Measurements from ENCODE around the gene PRRT2. TPM values are rescaled to one million over a fixed set of nuclear protein-coding genes. Genes with fewer than 3 reads are reported as not detected.
A peak's percentile ranks its signal among the peaks of the same experiment; 100 is the strongest.

PRRT2 gene
- total and polyA plus RNA-seq, 10 of the 15 experiments (the other 5 are each of a cell fraction or from before 2014, with no cell fraction given): 0.08 to 0.49 (median 0.12) TPM; not detected in 4

GRCh38 chr16:29815793-29816693, 4.0 kb downstream of the PRRT2 start, which contains the start of gene PAGR1:
TSS of gene PAGR1 (plus strand) at chr16:29816152. CDS start at chr16:29816526, 374 bp downstream.
- Histone ChIP-seq H3K27me3 (replicated peaks in 1 of 2; ENCODE audit: control insufficient read depth in 2 of 2, insufficient read depth in 2 of 2, low read length in 1 of 2) (no peaks in the 10 kb centered on the region), H3K79me2 (ENCODE audit: control insufficient read depth, insufficient read depth, low read length) (peaks cover 27% of the 10 kb centered on the region), H3K9me3 (replicated peaks; ENCODE audit: control insufficient read depth, insufficient read depth, low read length) (no peaks in the 10 kb centered on the region), H3K4me3 (peak within 1 kb of the TSS; percentile 99), H3K36me3 (ENCODE audit: control insufficient read depth in 2 of 2, insufficient read depth in 2 of 2, low read length in 1 of 2) (peaks cover 0 to 2% of the 10 kb centered on the region in 2 experiments; a peak in 1 of 4 replicates), H3K9ac (ENCODE audit: control insufficient read depth, insufficient read depth, low read length) (peak within 1 kb of the TSS; percentile 90), H3K4me1 (ENCODE audit: control insufficient read depth, insufficient read depth, low read length) (peaks cover 20% of the 10 kb centered on the region), H3K4me2 (ENCODE audit: control insufficient read depth, insufficient read depth) (peak within 1 kb of the TSS; percentile 98), H3K27ac (ENCODE audit: control insufficient read depth, insufficient read depth) (peak within 1 kb of the TSS; percentile 90), H2AFZ (ENCODE audit: control insufficient read depth, low read depth, low read length) (peak within 1 kb of the TSS; percentile 97), H4K20me1 (ENCODE audit: control insufficient read depth, insufficient read depth) (no peaks in the 10 kb centered on the region)
- SMC1A ChIA-PET (ENCODE audit: uncharacterized antibody, unreplicated experiment): interaction anchor here (0.7 to 7.8 kb wide), 11 partner anchors 8 to 180 kb away, joined by 3 to 48 read pairs (median 3); partner anchors contain the start of genes INO80E and KIF22
- 1% methylated on average over 70 of the region's 70 CpGs for WGBS (ENCODE audit: insufficient coverage, insufficient replicate concordance, low lambda C conversion rate, missing lambda C conversion rate)
- peak; percentile 100 for DNase-seq (ENCODE audit: low read depth, low spot score)
- POLR2A ChIA-PET: interaction anchor here (0.6 to 2.7 kb wide), 14 partner anchors 8 to 1327 kb away, joined by 3 to 20 read pairs (median 6); partner anchors contain the start of genes KCTD13, MAZ and TAOK2
- CTCF ChIA-PET: interaction anchor here (0.6 to 8.3 kb wide), 16 partner anchors 8 to 157 kb away, joined by 3 to 99 read pairs (median 4); partner anchors contain the start of genes C16orf54 and KIF22
- in situ Hi-C loops (cut with MboI): loop anchor here (5.0 kb wide), 1 partner anchor 214 kb away; no protein-coding TSS in a partner anchor
- intact Hi-C loops (cut with micrococcal nuclease; ENCODE audit: unreplicated experiment): loop anchor here (2.0 to 5.0 kb wide), 2 partner anchors 181 to 206 kb away; partner anchors contain the start of genes C16orf92 and INO80E
- RAD21 ChIA-PET (ENCODE audit: unreplicated experiment): interaction anchor here (0.6 to 7.9 kb wide), 13 partner anchors 9 to 173 kb away, joined by 3 to 51 read pairs (median 3); partner anchors contain the start of gene MAZ
- FAIRE-seq: peak; percentile 98
- BruUV-seq (replicated peaks): TSS peak; percentile 68
- peak; percentile 75 for ATAC-seq
- TF ChIP-seq FOXK2 (IDR thresholded peaks at IDR 0.05) (no peak; the same call in 1 of the 2 replicates), IRF5 (IDR thresholded peaks at IDR 0.05; ENCODE audit: borderline replicate concordance) (no peak), ZNF622 (IDR thresholded peaks at IDR 0.05) (no peak), PRDM15 (CRISPR knock-in tag; IDR thresholded peaks at IDR 0.05) (no peak), HDAC2 (IDR thresholded peaks at IDR 0.05) (no peak), NRF1 (conservative IDR thresholded peaks at IDR 0.05; ENCODE audit: low read depth, low read length) (peak; percentile 100), SUZ12 (IDR thresholded peaks at IDR 0.05; ENCODE audit: unreplicated experiment) (no peak), NBN (IDR thresholded peaks at IDR 0.05) (peak; percentile 96; the same call in 1 of the 2 replicates), YY1 (IDR thresholded peaks at IDR 0.05; ENCODE audit: low read depth, low read length) (peak; percentile 100), RUNX3 (IDR thresholded peaks at IDR 0.05; ENCODE audit: low read length) (no peak), ZNF274 (IDR thresholded peaks at IDR 0.05; ENCODE audit: insufficient read depth, insufficient read length) (no peak), EZH2 (IDR thresholded peaks at IDR 0.05; ENCODE audit: borderline replicate concordance, control insufficient read depth, low read depth, low read length) (no peak), USF1 (IDR thresholded peaks at IDR 0.05; ENCODE audit: borderline replicate concordance, extremely low read length, insufficient read depth, low read depth, low read length) (no peak), PML (IDR thresholded peaks at IDR 0.05; ENCODE audit: low read length) (no peak), NR2C2 (IDR thresholded peaks at IDR 0.05; ENCODE audit: borderline replicate concordance, control insufficient read depth, insufficient read length, low read depth) (no peak), NFXL1 (IDR thresholded peaks at IDR 0.05; ENCODE audit: borderline replicate concordance) (no peak)

Data from GM12878 (cell line).